DOHH2 (cell line): ENCODE measurements around the gene SMARCC2.
"Not testable (repeated sequence)": the region's sequence is repeated elsewhere in the genome, so short reads cannot be mapped to it uniquely, and the experiment has no call there.

ENCODE experiments used
- H3F3A ChIP-seq: fragments of 200-600 bp; sonication (generic), shearing (Covaris generic); 2 replicates; pipeline ENCODE4 v1.6.0; 2016; ENCODE audit warnings: antibody characterized with exemption, mild to moderate bottlenecking; ENCODE audit not compliant: control insufficient read depth, insufficient read depth
- H3K27ac ChIP-seq: fragments of 200-600 bp; sonication (generic); 2 replicates; pipeline ENCODE4 v1.5.1; 2014; ENCODE audit warnings: low read depth, mild to moderate bottlenecking, low read length, moderate library complexity
- H3K27me3 ChIP-seq: fragments of 200-600 bp; sonication (generic); 2 replicates; pipeline ENCODE4 v1.6.1; 2014; ENCODE audit warnings: mild to moderate bottlenecking, low read length, mixed read lengths; ENCODE audit not compliant: control insufficient read depth
- H3K36me3 ChIP-seq: fragments of 200-600 bp; sonication (generic); 2 replicates; pipeline ENCODE4 v1.6.1; 2014; ENCODE audit warnings: mild to moderate bottlenecking, low read length, moderate library complexity, mixed read lengths; ENCODE audit not compliant: control insufficient read depth
- H3K4me1 ChIP-seq: fragments of 200-600 bp; sonication (generic); 2 replicates; pipeline ENCODE4 v1.6.1; 2014; ENCODE audit warnings: mild to moderate bottlenecking, low read length, mixed read lengths; ENCODE audit not compliant: control insufficient read depth
- H3K4me2 ChIP-seq: fragments of 200-600 bp; sonication (generic); 2 replicates; pipeline ENCODE4 v1.6.0; 2014; ENCODE audit warnings: mild to moderate bottlenecking, low read length, moderate library complexity
- H3K4me3 ChIP-seq: fragments of 200-600 bp; sonication (generic); 2 replicates; pipeline ENCODE4 v1.5.1; 2014; ENCODE audit warnings: mild to moderate bottlenecking, low read length, mixed read lengths
- H3K79me2 ChIP-seq: fragments of 200-600 bp; sonication (generic); 2 replicates; pipeline ENCODE4 v1.6.1; 2014; ENCODE audit warnings: mild to moderate bottlenecking, low read length, mixed read lengths; ENCODE audit not compliant: control insufficient read depth
- H3K9me2 ChIP-seq: fragments of 200-600 bp; sonication (generic); replicated peaks from 2 replicates; pipeline ENCODE4 v1.6.1; 2014; ENCODE audit warnings: mild to moderate bottlenecking, low read length, mixed read lengths; ENCODE audit not compliant: control insufficient read depth
- H3K9me3 ChIP-seq: fragments of 200-600 bp; sonication (generic); 2 replicates; pipeline ENCODE4 v1.6.1; 2014; ENCODE audit warnings: antibody characterized with exemption, low read length, mixed read lengths; ENCODE audit not compliant: control insufficient read depth, insufficient read depth
- H4K20me1 ChIP-seq: fragments of 200-600 bp; sonication (generic); 2 replicates; pipeline ENCODE4 v1.6.0; 2014; ENCODE audit warnings: low read depth, mild to moderate bottlenecking, antibody characterized with exemption, low read length, moderate library complexity; ENCODE audit not compliant: control insufficient read depth, insufficient read depth
- CTCF ChIP-seq: fragments of 200-600 bp; sonication (generic); IDR thresholded peaks from one replicate; pipeline ENCODE4 v1.5.1; 2014; ENCODE audit warnings: antibody characterized with exemption, mild to moderate bottlenecking, low read depth, low read length; ENCODE audit not compliant: poor library complexity, severe bottlenecking
- EZH2phosphoT487 ChIP-seq: fragments of 200-600 bp; sonication (generic); IDR thresholded peaks from 2 replicates; pipeline ENCODE4 v1.6.1; 2017; ENCODE audit warnings: borderline replicate concordance, mild to moderate bottlenecking, antibody characterized with exemption, low read length, moderate library complexity, mixed read lengths

The SMARCC2 gene

GRCh38 chr12:56158029-56158925 is 31.0 kb downstream of the SMARCC2 start, which contains the start of gene MYL6:
Gene MYL6 (plus strand): TSS chr12:56158359. CDS start chr12:56158402, 43 bp downstream.
- peaks cover 64% of the 10 kb centered on the region for H3K36me3 ChIP-seq
- peak within 1 kb of the TSS; percentile 91 for H3K4me3 ChIP-seq
- peak within 1 kb of the TSS; percentile 94 for H3K4me2 ChIP-seq
- no peaks in the 10 kb centered on the region for H3K9me3 ChIP-seq
- H3K79me2 ChIP-seq: peaks cover 50% of the 10 kb centered on the region
- H4K20me1 ChIP-seq: peaks cover 15% of the 10 kb centered on the region
- H3K27ac ChIP-seq: peak within 1 kb of the TSS; percentile 78
- peaks cover 41% of the 10 kb centered on the region for H3K4me1 ChIP-seq
- TF ChIP-seq CTCF (no peak), EZH2phosphoT487 (no peak)
- no peaks in the 10 kb centered on the region for H3K27me3 ChIP-seq
- H3F3A ChIP-seq: peaks cover 20% of the 10 kb centered on the region
- no peaks in the 10 kb centered on the region for H3K9me2 ChIP-seq

- H3K27me3 ChIP-seq: no peaks in the 10 kb centered on the region
- H4K20me1 ChIP-seq: peaks cover 15% of the 10 kb centered on the region
- peak overlapping the region; percentile 77 for H3K4me2 ChIP-seq
- H3F3A ChIP-seq: peaks cover 11% of the 10 kb centered on the region
- no peaks in the 10 kb centered on the region for H3K9me2 ChIP-seq
- H3K4me1 ChIP-seq: peaks cover 46% of the 10 kb centered on the region
- H3K27ac ChIP-seq: peak overlapping the region; percentile 78
- TF ChIP-seq CTCF (peak; percentile 43), EZH2phosphoT487 (no peak)
- H3K79me2 ChIP-seq: peaks cover 59% of the 10 kb centered on the region
- peak overlapping the region; percentile 82 for H3K4me3 ChIP-seq
- H3K36me3 ChIP-seq: peaks cover 56% of the 10 kb centered on the region
- H3K9me3 ChIP-seq: no peaks in the 10 kb centered on the region
Measured at GRCh38 chr12:56157201-56158028, 31.9 kb downstream of the SMARCC2 start.

GRCh38 chr12:56156464-56157200 is 32.7 kb downstream of the SMARCC2 start:
- not testable (repeated sequence) for H3K27me3 ChIP-seq, H3K9me3 ChIP-seq, H3K9me2 ChIP-seq, H3F3A ChIP-seq
- Histone ChIP-seq H3K27ac (peak overlapping the region; percentile 78), H4K20me1 (peaks cover 15% of the 10 kb centered on the region), H3K79me2 (peaks cover 63% of the 10 kb centered on the region), H3K4me1 (peaks cover 44% of the 10 kb centered on the region), H3K4me3 (peak overlapping the region; percentile 82), H3K4me2 (peak overlapping the region; percentile 77), H3K36me3 (peaks cover 52% of the 10 kb centered on the region)
